Measurements from ENCODE around the gene KMT2B. TPM values are rescaled to one million over a fixed set of nuclear protein-coding genes. Genes with fewer than 3 reads are reported as not detected.

Gene KMT2B
- polyA plus RNA-seq, 1 donor from 2014 or later = 2.7 TPM

GRCh38 chr19:35776102-35776788 is 58.4 kb downstream of the KMT2B start:
- H3K27me3 Mint-ChIP-seq = no peaks in the 10 kb centered on the region
- H3K9me3 Mint-ChIP-seq = no peaks in the 10 kb centered on the region
- H3K27ac Mint-ChIP-seq = peak overlapping the region in 2 of 3 donors; percentile 43 to 68
- peak overlapping the region; percentile 71 to 87 (median 80) for H3K4me3 Mint-ChIP-seq
- peaks cover 6% of the 10 kb centered on the region for H3K36me3 Mint-ChIP-seq
- H3K4me1 Mint-ChIP-seq = peaks cover 0 to 10% (median 9%) of the 10 kb centered on the region in 3 donors

- peaks cover 0 to 10% (median 9%) of the 10 kb centered on the region in 3 donors for H3K4me1 Mint-ChIP-seq
- no peaks in the 10 kb centered on the region for H3K9me3 Mint-ChIP-seq
- H3K36me3 Mint-ChIP-seq = peaks cover 6% of the 10 kb centered on the region
- no peaks in the 10 kb centered on the region for H3K27me3 Mint-ChIP-seq
- peak overlapping the region; percentile 65 to 84 (median 74) for H3K4me3 Mint-ChIP-seq
- H3K27ac Mint-ChIP-seq = peak overlapping the region in 2 of 3 donors; percentile 68 to 85
Measured at GRCh38 chr19:35777086-35777841, 59.5 kb downstream of the KMT2B start.

- peak overlapping the region in 2 of 4 donors; percentile 65 to 68 for H3K4me3 Mint-ChIP-seq
- H3K9me3 Mint-ChIP-seq = no peaks in the 10 kb centered on the region
- peaks cover 2 to 10% (median 9%) of the 10 kb centered on the region in 3 donors for H3K4me1 Mint-ChIP-seq
- peaks cover 6% of the 10 kb centered on the region for H3K36me3 Mint-ChIP-seq
- H3K27me3 Mint-ChIP-seq = no peaks in the 10 kb centered on the region
- H3K27ac Mint-ChIP-seq = no peak overlapping the region
Measured at GRCh38 chr19:35777961-35778360, 60.2 kb downstream of the KMT2B start.

GRCh38 chr19:35779033-35779432 is 61.2 kb downstream of the KMT2B start:
- H3K36me3 Mint-ChIP-seq = peaks cover 6% of the 10 kb centered on the region
- H3K4me1 Mint-ChIP-seq = peaks cover 6 to 10% (median 9%) of the 10 kb centered on the region in 3 donors
- H3K4me3 Mint-ChIP-seq = peak overlapping the region in 1 of 4 donors; percentile 25
- H3K27me3 Mint-ChIP-seq = no peaks in the 10 kb centered on the region
- H3K9me3 Mint-ChIP-seq = no peaks in the 10 kb centered on the region
- H3K27ac Mint-ChIP-seq = no peak overlapping the region

GRCh38 chr19:35780058-35780457 is 62.3 kb downstream of the KMT2B start:
- Mint-ChIP-seq H3K4me1 (peaks cover 4 to 8% (median 6%) of the 10 kb centered on the region in 3 donors), H3K27me3 (no peaks in the 10 kb centered on the region), H3K27ac (no peak overlapping the region), H3K9me3 (no peaks in the 10 kb centered on the region), H3K4me3 (no peak overlapping the region), H3K36me3 (peaks cover 6% of the 10 kb centered on the region)

- Mint-ChIP-seq H3K4me1 (peaks cover 4 to 7% (median 6%) of the 10 kb centered on the region in 3 donors), H3K4me3 (no peak overlapping the region), H3K27me3 (no peaks in the 10 kb centered on the region), H3K9me3 (no peaks in the 10 kb centered on the region), H3K36me3 (peaks cover 6% of the 10 kb centered on the region), H3K27ac (no peak overlapping the region)
Measured at GRCh38 chr19:35780717-35781116, 62.9 kb downstream of the KMT2B start.

- Mint-ChIP-seq H3K4me3 (no peak overlapping the region), H3K27me3 (no peaks in the 10 kb centered on the region), H3K27ac (peak overlapping the region in 1 of 3 donors; percentile 74), H3K9me3 (no peaks in the 10 kb centered on the region), H3K36me3 (peaks cover 6% of the 10 kb centered on the region), H3K4me1 (peaks cover 4 to 6% (median 5%) of the 10 kb centered on the region in 3 donors)
Measured at GRCh38 chr19:35781650-35782049, 63.8 kb downstream of the KMT2B start.

GRCh38 chr19:35782589-35782988 is 64.8 kb downstream of the KMT2B start:
- peak overlapping the region in 1 of 4 donors; percentile 68 for H3K4me3 Mint-ChIP-seq
- peaks cover 6% of the 10 kb centered on the region for H3K36me3 Mint-ChIP-seq
- H3K9me3 Mint-ChIP-seq = no peaks in the 10 kb centered on the region
- peaks cover 0 to 6% (median 0%) of the 10 kb centered on the region in 3 donors for H3K4me1 Mint-ChIP-seq
- H3K27me3 Mint-ChIP-seq = no peaks in the 10 kb centered on the region
- H3K27ac Mint-ChIP-seq = no peak overlapping the region

- Mint-ChIP-seq H3K27me3 (no peaks in the 10 kb centered on the region), H3K27ac (peak overlapping the region in 1 of 3 donors; percentile 8), H3K9me3 (no peaks in the 10 kb centered on the region), H3K4me1 (peaks cover 0 to 6% (median 0%) of the 10 kb centered on the region in 3 donors), H3K4me3 (peak overlapping the region in 1 of 4 donors; percentile 9), H3K36me3 (peaks cover 6% of the 10 kb centered on the region)
Measured at GRCh38 chr19:35783469-35784434, 65.9 kb downstream of the KMT2B start.

- peaks cover 3% of the 10 kb centered on the region for H3K36me3 Mint-ChIP-seq
- H3K4me3 Mint-ChIP-seq = no peak overlapping the region
- H3K27me3 Mint-ChIP-seq = no peaks in the 10 kb centered on the region
- H3K27ac Mint-ChIP-seq = no peak overlapping the region
- H3K9me3 Mint-ChIP-seq = no peaks in the 10 kb centered on the region
- peaks cover 0 to 6% (median 0%) of the 10 kb centered on the region in 3 donors for H3K4me1 Mint-ChIP-seq
Measured at GRCh38 chr19:35784503-35785338, 66.9 kb downstream of the KMT2B start.

- H3K27ac Mint-ChIP-seq = no peak overlapping the region
- no peaks in the 10 kb centered on the region for H3K9me3 Mint-ChIP-seq
- peaks cover 0 to 6% (median 0%) of the 10 kb centered on the region in 3 donors for H3K4me1 Mint-ChIP-seq
- no peaks in the 10 kb centered on the region for H3K27me3 Mint-ChIP-seq
- H3K4me3 Mint-ChIP-seq = no peak overlapping the region
- H3K36me3 Mint-ChIP-seq = peaks cover 2% of the 10 kb centered on the region
Measured at GRCh38 chr19:35785339-35785627, 67.5 kb downstream of the KMT2B start.

- no peaks in the 10 kb centered on the region for H3K9me3 Mint-ChIP-seq
- H3K27ac Mint-ChIP-seq = peak overlapping the region in 1 of 3 donors; percentile 4
- H3K27me3 Mint-ChIP-seq = peaks cover 5% of the 10 kb centered on the region
- no peak overlapping the region for H3K4me3 Mint-ChIP-seq
- H3K4me1 Mint-ChIP-seq = peaks cover 0 to 6% (median 0%) of the 10 kb centered on the region in 3 donors
- H3K36me3 Mint-ChIP-seq = no peaks in the 10 kb centered on the region
Measured at GRCh38 chr19:35786299-35787160, 68.7 kb downstream of the KMT2B start.

GRCh38 chr19:35787227-35787799 is 69.5 kb downstream of the KMT2B start:
- Mint-ChIP-seq H3K9me3 (no peaks in the 10 kb centered on the region), H3K4me3 (no peak overlapping the region), H3K27me3 (peaks cover 7% of the 10 kb centered on the region), H3K27ac (no peak overlapping the region), H3K4me1 (peaks cover 0 to 6% (median 0%) of the 10 kb centered on the region in 3 donors), H3K36me3 (no peaks in the 10 kb centered on the region)

Measured in IgD-negative memory B cell (primary cell).